ENCODE measurements around the gene SHANK1.

The SHANK1 gene

GRCh38 chr19:50658441-50659317, 60.9 kb downstream of the SHANK1 start:
- peak; percentile 82 for DNase-seq

DNA sequence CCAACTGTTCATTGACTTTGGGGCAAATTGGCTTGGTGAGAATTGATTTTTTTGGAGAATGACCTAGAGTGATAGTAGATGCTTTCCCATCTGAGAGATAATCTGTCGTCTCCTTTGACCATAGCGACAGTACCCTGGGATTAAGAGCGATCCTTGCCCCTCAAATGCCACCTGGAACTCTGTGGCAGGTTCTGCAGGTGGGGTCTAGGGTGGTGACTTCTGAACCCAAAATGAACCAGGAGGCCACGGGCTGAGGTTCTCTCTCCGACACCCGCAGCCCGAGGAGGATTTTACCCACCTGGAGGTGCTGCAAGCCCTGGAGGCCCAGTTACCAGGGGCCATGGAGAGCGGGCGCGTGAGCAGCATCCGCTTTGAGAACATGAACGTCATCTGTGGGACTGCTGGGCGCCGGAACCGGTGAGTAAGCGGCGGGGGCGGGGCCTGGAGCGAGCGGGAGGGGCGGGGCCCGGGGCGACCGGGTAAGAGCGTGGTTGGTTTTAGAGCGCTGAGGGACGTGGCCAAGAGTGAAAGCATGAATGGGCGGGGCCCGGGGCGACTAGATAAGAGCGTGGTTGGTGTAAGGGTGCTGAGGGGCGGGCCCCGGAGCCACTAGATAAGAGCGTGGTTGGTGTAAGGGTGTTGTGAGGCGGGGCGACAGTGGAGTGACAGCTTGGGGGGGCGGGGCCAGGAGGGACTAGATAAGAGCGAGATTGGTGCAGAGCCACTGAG, 61.7 kb downstream of the SHANK1 start:
- peak; percentile 99 for DNase-seq

GRCh38 chr19:50657222-50657669, 62.4 kb downstream of the SHANK1 start:
- no peak for DNase-seq

DNA sequence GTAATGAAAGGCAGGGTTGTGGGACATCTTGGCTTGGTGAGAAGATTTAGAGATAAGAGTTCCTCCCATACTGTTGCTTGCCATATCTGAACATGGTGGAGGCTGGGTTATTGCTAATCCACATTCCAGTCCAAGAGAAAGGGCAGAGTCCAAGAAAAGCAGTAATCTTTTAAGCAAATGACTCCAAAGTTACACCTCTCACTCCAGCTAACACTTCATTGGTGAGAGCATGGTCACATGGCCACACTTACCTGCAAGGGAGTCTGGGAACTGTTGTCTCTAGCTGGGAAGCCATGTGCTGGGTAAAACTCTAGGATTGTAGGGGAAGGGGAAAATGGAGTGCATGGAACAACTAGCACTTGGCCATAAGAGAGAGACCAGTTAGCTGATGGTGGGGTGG, 64.7 kb downstream of the SHANK1 start:
- DNase-seq = no peak

GRCh38 chr19:50652722-50653121, 66.9 kb downstream of the SHANK1 start:
- no peak for DNase-seq

GRCh38 chr19:50651174-50651573, 68.4 kb downstream of the SHANK1 start:
- no peak for DNase-seq

- no peak for DNase-seq
Measured at GRCh38 chr19:50649433-50650391, 69.9 kb downstream of the SHANK1 start, which contains the start of gene C19orf81. C19orf81 (plus strand) TSS chr19:50649445; CDS start chr19:50649445, 0 bp downstream.

GRCh38 chr19:50648659-50649058, 70.9 kb downstream of the SHANK1 start:
- DNase-seq = no peak

- DNase-seq = no peak
Measured at GRCh38 chr19:50647879-50648615, 71.6 kb downstream of the SHANK1 start.

DNA sequence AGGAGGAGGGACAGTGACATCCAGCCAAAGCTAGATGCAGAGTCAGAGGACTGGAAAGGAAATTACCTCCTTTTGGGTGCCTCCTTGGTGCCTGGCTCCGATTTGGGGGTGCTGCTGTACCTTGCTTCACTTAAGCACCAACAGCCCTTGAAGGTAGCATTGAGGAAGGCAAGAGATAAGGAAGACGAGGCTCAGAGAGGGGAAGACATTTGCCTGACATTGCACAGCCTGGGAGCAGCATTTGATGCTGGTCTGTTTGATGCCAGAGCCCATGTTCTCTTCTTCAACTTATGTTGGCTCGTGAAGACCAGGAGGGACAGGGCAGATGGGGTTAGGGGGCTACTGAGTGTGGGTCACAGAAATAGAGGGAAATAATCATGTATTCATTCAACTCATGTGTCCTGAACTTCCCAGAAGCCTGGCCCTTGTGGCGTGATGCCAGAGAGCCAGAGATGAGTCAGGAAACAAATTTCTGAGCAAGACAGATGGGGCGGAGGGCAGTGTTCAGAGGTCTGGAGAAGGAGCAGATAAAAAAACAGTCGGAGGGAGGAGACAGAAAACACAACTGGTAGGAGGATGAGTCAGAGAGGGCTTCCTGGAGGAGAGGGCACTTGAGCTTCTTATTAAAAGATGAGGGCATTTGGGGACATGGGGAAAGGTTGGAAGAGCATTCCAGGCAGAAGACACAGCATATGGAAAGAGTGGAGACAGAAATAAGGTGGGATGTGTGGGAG, 73.4 kb downstream of the SHANK1 start:
- DNase-seq = no peak

DNA sequence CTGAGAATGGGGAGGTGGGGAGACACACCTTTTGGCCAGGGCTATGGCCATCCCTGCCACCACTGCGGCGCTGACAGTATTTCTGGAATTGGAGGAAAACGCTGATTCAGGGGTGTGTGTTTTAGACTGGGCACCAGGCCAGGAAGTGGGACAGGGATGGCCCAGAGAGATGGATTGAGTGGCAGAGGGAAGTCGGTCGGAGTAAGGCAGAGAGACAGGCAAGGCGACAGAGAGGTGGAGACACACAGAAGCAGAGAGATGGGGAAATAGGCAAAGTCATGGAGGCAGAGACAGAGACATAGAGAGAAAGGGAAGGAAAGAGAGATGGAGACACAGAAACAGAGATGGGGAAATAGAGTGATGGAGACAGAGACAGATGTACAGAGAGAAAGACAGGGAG, 74.5 kb downstream of the SHANK1 start:
- DNase-seq = no peak

GRCh38 chr19:50644315-50644915, 75.2 kb downstream of the SHANK1 start:
- DNase-seq = no peak

GRCh38 chr19:50640368-50640767, 79.2 kb downstream of the SHANK1 start:
- no peak for DNase-seq

DNA sequence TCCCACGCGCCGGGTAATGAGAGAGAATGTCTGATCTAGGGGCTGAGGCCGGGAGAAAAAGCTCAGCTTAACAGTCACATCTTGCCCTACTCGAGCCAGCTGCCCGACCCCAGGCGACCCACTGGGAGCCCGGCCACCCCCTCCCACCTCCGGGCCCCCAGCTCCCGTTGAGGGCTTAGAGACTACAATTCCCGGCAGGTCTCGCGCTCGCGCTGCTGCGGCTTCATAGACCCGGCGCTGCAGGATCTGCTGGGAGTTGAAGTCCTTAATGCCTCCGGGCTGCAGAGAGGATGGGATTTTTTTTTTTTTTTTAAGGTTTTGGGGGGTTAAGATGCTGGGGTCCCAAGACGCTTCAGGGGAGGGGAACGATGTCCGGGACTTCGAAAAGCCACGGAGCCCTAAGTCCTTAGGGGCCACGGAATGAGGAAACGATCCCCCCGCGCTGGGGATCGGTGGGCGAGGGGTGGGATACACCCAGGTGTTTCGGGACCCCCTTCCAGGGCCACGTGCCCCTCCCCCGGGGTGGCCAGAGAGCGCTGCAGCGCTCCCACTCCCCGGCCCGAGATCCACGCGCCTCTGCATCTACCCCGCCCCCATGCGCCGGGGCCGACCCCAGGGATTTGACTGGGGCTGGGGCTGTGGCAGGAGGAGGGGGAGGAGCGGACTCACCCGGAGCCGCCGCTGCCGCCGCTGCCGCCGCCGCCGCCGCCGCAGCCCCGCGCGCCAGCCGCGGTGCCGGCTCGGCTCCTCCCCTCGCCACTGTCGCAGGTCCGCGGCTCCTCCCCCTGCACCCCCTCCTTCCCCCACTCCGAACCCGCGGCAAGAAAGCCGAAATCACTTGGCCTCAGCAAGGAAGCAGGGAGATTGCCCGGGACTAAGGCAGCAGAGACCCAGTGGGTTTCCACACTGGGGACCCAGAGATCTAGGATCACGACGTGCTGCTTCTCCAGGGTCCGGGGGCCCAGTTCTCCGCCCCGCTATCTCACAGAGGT, 80.2 kb downstream of the SHANK1 start, which contains the start of gene SYT3:
SYT3 (minus strand) TSS at position 761 of the 992 bp plus-strand sequence. CDS start 2,470 bp downstream, outside the sequence.
- DNase-seq = peak; percentile 63

DNA sequence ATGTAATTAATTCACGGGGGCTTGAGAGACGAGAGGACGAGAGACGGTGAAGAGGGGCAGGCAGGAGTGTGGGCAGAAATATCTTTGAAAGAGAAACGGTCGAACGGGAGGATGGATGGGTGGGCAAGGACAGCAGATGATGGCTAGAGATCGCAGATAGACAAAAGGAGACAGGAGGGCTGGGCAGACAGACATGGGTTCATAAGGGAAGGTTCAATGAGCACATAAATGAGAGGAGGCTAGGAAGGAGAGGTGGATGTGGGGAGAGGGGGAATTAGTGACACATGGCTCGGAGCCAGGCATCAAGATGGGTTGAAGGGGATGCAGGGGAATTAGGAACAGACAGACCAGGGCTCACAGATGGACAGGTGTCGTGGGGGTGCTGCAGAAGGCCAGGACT, 81.0 kb downstream of the SHANK1 start:
- no peak for DNase-seq

GRCh38 chr19:50636317-50637085, 83.1 kb downstream of the SHANK1 start:
- no peak for DNase-seq

DNA sequence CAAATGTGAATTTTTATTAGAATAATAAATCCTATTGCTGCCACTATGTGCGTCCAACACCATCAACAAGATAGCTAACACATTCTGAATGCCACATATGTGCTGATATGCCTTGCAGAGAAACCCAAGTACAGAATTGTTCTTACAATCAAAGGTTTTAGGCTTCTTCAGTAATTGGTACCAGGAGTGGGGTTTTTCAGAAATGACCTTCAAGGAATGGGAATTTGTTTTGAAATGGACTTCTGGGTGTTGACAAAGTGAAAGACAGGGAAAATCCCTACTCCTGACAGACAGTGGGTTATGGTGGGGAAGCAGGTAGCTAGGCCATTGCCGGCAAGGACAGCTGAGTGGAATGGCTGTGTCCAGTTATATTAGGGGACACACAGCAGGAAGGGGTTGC, 85.6 kb downstream of the SHANK1 start:
- no peak for DNase-seq

DNA sequence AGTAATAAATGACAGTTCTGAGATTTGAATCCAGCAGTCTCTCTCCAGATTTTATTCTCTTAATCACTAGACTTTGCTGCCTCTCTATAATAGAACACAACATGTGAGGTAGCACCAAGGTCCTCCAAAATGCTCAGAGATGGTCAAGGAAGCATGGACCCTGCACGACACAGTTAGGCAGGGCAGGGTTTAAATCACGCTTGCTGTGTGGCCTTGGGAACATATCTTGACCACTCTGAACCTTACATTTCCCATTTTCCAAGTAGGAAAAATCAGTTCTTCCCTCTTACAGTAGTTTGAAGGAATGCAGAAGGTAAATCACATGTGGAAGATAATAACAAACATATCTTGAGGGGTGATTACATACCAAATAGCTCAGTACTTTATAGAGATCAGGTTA, 86.2 kb downstream of the SHANK1 start:
- no peak for DNase-seq
